Measurements from ENCODE around the gene MARK3. TPM values are rescaled to one million over a fixed set of nuclear protein-coding genes. Genes with fewer than 3 reads are reported as not detected.

Gene MARK3
- total RNA-seq, 4 donors from 2014 or later, result 61.7 to 115 (median 76.2) TPM

DNA sequence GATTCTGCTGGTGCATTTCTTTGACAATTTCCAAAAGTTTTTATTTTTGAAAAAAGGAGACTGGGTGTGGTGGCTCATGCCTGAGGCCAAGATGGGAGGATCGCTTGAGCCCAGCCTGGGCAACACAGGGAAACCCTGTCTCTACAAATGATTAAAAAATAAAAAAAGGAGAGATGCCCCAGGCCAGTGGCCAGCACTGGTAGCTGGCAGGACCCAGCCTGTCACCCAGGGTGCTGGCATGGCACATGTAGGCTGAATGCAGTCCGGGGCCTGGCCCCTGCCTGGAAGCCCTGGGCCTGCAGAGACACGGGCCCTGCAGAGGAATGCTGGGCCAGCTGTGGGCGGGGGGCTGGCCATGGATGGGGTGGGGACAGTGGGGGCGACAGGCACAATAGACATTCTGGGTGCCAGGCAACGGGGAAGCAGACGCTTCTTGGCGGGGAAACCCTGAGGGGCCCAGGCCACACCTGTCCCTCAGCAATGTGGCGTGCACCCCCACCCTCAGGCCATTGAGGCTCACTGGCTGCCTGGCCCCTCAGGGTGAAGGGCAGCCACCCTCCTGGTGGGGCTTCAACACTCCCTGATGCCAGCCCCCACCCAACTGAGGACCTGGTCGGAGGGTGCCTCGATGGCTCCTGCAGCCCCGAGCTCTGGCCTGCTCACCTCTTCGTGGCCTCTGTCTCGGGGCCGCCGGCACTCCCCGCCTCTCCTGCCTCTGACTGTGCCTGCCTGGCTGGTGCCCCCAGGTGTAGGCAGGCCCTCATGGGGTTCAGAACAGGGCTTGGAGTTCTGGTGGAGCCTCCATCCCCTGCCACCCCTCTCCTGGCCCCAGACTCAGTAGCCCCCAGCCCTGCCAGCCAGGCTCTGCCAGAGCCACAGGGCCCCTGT lies 155.8 kb downstream of the MARK3 start:
- TF ChIP-seq, protein P1, sequence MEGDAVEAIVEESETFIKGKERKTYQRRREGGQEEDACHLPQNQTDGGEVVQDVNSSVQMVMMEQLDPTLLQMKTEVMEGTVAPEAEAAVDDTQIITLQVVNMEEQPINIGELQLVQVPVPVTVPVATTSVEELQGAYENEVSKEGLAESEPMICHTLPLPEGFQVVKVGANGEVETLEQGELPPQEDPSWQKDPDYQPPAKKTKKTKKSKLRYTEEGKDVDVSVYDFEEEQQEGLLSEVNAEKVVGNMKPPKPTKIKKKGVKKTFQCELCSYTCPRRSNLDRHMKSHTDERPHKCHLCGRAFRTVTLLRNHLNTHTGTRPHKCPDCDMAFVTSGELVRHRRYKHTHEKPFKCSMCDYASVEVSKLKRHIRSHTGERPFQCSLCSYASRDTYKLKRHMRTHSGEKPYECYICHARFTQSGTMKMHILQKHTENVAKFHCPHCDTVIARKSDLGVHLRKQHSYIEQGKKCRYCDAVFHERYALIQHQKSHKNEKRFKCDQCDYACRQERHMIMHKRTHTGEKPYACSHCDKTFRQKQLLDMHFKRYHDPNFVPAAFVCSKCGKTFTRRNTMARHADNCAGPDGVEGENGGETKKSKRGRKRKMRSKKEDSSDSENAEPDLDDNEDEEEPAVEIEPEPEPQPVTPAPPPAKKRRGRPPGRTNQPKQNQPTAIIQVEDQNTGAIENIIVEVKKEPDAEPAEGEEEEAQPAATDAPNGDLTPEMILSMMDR (IDR thresholded peaks at IDR 0.05; ENCODE audit: low read depth), result no peak

DNA sequence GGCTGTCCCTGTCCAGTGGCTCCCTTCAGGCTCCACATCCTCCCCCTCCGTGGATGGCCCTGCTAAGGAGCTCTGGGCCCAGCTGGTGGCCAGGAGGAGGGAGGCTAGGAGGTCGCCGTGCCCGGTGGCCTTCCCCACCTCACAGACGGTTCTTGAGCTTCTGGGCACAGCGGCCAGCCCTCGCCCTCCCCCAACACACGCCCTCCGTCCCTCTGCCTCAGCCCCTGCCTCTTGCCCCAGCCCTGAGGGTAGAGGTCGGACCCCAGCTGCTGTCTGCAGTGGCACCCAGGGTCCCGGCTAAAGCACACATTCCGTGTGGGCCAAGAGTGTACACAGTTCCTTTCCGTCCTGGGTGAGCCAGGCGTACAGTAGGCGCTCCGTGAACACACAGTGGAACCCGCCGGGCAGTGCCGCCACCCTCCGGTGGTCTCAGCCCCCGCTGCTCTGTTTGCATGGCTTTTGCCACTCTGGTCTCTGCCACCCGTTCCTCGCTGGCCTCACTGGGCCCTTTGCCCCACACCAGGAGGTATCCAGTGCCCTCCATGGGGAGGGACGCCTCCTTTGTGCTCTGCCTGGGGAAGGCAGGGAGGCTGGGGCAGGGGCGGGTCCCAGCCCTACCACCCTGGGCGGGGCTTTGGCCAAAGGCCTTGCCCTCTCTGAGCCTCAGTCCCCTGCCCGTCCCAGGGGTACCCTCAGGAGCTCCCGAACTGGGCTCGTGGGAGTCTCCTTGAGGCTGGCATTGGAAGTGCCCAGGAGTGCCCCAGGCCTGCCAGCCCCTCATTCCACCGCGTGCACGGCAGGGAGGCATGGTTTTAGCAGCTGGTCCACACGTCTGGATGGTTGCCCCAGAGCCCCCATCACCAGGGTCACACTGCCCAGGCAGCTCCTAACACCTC lies 156.7 kb downstream of the MARK3 start:
- TF ChIP-seq, protein P1 (IDR thresholded peaks at IDR 0.05; ENCODE audit: low read depth), result no peak

- TF ChIP-seq, protein P1 (IDR thresholded peaks at IDR 0.05; ENCODE audit: low read depth), result no peak
Measured at GRCh38 chr14:103542605-103543088, 157.4 kb downstream of the MARK3 start.

- TF ChIP-seq, protein P1 (IDR thresholded peaks at IDR 0.05; ENCODE audit: low read depth), result no peak
Measured at GRCh38 chr14:103543140-103543539, 157.9 kb downstream of the MARK3 start.

GRCh38 chr14:103543721-103544387 lies 158.6 kb downstream of the MARK3 start:
- TF ChIP-seq, protein P1 (IDR thresholded peaks at IDR 0.05; ENCODE audit: low read depth), result no peak

DNA sequence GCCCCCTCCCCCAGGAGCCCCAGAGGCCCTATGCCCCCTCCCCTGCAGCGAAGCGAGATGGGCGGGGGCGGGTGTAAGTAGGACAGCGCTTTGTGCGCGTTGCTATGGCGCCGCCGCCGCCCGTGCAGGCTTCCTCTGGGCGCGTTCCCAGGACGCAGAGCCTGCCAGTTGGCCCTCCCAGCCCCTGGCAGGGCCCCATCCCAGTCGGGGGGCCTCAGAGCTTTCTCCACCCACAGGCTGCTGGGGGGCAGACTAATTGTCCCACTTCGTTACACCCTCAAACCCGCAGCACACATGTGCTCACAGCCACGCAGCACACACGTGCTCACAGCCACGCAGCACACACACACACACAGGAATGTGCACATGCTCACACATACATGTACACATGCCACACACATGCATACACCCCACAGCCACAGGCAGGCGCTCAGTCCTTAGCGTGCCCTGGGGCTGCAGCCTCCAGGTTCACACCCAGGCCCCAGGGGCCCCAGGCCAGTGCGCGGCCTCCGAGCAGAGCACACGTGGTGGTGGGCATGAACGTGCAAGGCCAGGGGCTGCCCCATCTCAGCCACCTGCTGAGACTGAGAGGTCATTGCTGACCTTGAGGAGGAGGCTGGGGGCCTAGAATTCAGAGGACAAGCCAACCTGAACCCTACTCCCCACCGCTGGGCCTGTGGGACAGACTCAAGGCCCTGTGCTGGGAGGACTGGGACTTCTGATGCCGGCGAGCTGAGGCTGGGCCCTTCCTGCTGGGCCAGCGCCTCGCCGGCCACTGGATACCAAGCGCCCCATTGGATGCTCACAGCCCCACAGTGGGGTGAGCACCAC lies 159.4 kb downstream of the MARK3 start:
- TF ChIP-seq, protein P1 (IDR thresholded peaks at IDR 0.05; ENCODE audit: low read depth), result no peak
